ENCODE measurements around the gene UNC13A. TPM values are rescaled to one million over a fixed set of nuclear protein-coding genes. Genes with fewer than 3 reads are reported as not detected.

Gene UNC13A
- total RNA-seq, 1 experiment from 2014 or later: 22.2 TPM

DNA sequence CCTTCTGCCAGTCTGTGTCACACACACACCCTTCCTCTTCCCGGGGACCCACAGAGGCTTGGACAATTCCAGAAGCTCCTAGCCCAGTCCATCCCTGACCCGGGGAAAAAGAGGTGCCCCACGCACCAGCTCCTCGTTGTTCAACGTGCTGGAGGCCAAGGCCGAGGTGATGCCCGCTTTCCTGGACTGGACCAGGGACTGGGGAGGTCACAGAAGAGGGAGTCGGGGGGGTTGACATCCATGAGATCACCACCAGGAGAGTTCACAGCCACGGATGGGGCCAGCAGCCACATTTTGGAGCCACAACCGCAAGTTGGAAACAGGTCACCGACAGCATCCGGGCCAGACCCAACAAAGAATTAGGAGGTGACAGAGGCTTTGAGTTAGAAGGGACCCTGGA, 39.4 kb downstream of the UNC13A start:
- Histone ChIP-seq H3K27ac (ENCODE audit: insufficient read length, low read depth, low read length) (no peak overlapping the region), H2AFZ (ENCODE audit: low read length) (no peak overlapping the region), H2AK5ac (ENCODE audit: insufficient read length, low read length) (no peak overlapping the region), H3K23me2 (ENCODE audit: insufficient read length, low read depth, low read length, poor library complexity, severe bottlenecking) (no peaks in the 10 kb centered on the region), H3K4me2 (ENCODE audit: insufficient read depth, insufficient read length, low read length) (no peak overlapping the region), H2BK20ac (ENCODE audit: low read depth, low read length, poor library complexity, severe bottlenecking) (no peak overlapping the region), H3K27me3 (ENCODE audit: insufficient read depth, low read length) (no peaks in the 10 kb centered on the region), H3K23ac (ENCODE audit: insufficient read length, low read depth, low read length) (no peak overlapping the region), H3K56ac (ENCODE audit: insufficient read length, low read depth, low read length) (no peak overlapping the region), H3K18ac (ENCODE audit: insufficient read length, low read depth, low read length) (no peak overlapping the region), H3K4me1 (ENCODE audit: insufficient read depth, low read length) (no peaks in the 10 kb centered on the region), H4K8ac (replicated peaks; ENCODE audit: insufficient read length, low read depth, low read length) (no peak overlapping the region), H2BK12ac (ENCODE audit: insufficient read length, low read depth, low read length) (no peak overlapping the region), H3K79me1 (ENCODE audit: insufficient read depth, low read depth, low read length, poor library complexity, severe bottlenecking) (no peaks in the 10 kb centered on the region), H4K5ac (ENCODE audit: insufficient read length, low read depth, low read length) (no peak overlapping the region), H2BK15ac (ENCODE audit: low read depth, low read length) (no peak overlapping the region), H2BK120ac (ENCODE audit: low read depth, low read length, poor library complexity, severe bottlenecking) (no peak overlapping the region), H3K9ac (ENCODE audit: extremely low read depth, insufficient read length, low read length) (no peak overlapping the region), H3K9me3 (ENCODE audit: control insufficient read depth, low read depth, low read length) (no peaks in the 10 kb centered on the region), H3K4ac (ENCODE audit: low read depth, low read length) (no peak overlapping the region), H2BK5ac (ENCODE audit: insufficient read length, low read length) (no peak overlapping the region), H4K20me1 (ENCODE audit: control insufficient read depth, insufficient read depth, insufficient read length) (no peaks in the 10 kb centered on the region), H3K14ac (ENCODE audit: insufficient read depth, low read length) (no peak overlapping the region), H4K91ac (ENCODE audit: insufficient read length, low read depth, low read length) (no peak overlapping the region), H3K79me2 (ENCODE audit: insufficient read depth, low read length) (no peaks in the 10 kb centered on the region), H3T11ph (ENCODE audit: low read length) (no peak overlapping the region)
- H3K9me3 Mint-ChIP-seq: no peaks in the 10 kb centered on the region
- H3K4me1 Mint-ChIP-seq: peaks cover 0 to 9% of the 10 kb centered on the region in 2 experiments; a peak in 2 of 4 replicates
- no peaks in the 10 kb centered on the region; the same call in 1 of the 2 replicates for H3K27me3 Mint-ChIP-seq (ENCODE audit: low read depth)
- H3K4me3 Mint-ChIP-seq: no peak overlapping the region
- DNase-seq: no peak
- no peak overlapping the region for H3K27ac Mint-ChIP-seq
- TF ChIP-seq, protein P1, sequence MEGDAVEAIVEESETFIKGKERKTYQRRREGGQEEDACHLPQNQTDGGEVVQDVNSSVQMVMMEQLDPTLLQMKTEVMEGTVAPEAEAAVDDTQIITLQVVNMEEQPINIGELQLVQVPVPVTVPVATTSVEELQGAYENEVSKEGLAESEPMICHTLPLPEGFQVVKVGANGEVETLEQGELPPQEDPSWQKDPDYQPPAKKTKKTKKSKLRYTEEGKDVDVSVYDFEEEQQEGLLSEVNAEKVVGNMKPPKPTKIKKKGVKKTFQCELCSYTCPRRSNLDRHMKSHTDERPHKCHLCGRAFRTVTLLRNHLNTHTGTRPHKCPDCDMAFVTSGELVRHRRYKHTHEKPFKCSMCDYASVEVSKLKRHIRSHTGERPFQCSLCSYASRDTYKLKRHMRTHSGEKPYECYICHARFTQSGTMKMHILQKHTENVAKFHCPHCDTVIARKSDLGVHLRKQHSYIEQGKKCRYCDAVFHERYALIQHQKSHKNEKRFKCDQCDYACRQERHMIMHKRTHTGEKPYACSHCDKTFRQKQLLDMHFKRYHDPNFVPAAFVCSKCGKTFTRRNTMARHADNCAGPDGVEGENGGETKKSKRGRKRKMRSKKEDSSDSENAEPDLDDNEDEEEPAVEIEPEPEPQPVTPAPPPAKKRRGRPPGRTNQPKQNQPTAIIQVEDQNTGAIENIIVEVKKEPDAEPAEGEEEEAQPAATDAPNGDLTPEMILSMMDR (conservative IDR thresholded peaks at IDR 0.05): no peak
- WGBS (ENCODE audit: extremely low coverage, insufficient read length, low lambda C conversion rate): no CpG with 5 or more reads among the region's 12 CpGs
- peaks cover 26 to 47% (median 39%) of the 10 kb centered on the region in 3 experiments for H3K36me3 Mint-ChIP-seq (ENCODE audit: insufficient read depth in 1 of 3, low read depth in 3 of 3)

Measured in H9 (cell line).